NCI-H2081 (cell line): Measurements from ENCODE around the gene STK32C.

ENCODE experiments used
- DNase-seq, 2 experiments: peaks; one replicate each; lab custom pipeline; 2025; lab: John Stamatoyannopoulos, UW

STK32C gene

DNA sequence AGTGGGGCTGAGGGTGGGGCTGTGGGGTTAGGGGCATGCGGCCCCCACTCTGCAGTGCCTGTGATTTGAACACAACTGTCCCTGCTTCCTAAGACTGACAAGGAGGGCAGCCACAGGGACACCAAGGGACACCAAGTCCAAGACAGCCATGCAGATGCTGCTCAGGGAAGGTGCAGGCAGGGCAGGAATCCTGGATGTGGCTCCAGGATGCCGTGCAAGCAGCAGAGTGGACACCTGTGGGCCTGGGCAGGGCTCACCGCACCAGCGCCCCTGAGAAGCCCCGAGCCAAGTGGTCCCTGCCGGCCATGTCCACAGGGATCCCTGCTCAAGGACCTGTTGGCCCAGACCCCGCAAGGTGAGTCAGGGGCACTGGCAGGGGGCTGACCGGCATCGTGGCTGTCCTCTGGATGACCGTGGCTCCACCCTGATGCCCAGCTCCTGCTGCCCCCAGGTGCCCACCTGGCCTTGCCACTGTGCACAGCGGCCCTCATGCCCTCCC lies 58.5 kb downstream of the STK32C start:
- no peak for DNase-seq

DNA sequence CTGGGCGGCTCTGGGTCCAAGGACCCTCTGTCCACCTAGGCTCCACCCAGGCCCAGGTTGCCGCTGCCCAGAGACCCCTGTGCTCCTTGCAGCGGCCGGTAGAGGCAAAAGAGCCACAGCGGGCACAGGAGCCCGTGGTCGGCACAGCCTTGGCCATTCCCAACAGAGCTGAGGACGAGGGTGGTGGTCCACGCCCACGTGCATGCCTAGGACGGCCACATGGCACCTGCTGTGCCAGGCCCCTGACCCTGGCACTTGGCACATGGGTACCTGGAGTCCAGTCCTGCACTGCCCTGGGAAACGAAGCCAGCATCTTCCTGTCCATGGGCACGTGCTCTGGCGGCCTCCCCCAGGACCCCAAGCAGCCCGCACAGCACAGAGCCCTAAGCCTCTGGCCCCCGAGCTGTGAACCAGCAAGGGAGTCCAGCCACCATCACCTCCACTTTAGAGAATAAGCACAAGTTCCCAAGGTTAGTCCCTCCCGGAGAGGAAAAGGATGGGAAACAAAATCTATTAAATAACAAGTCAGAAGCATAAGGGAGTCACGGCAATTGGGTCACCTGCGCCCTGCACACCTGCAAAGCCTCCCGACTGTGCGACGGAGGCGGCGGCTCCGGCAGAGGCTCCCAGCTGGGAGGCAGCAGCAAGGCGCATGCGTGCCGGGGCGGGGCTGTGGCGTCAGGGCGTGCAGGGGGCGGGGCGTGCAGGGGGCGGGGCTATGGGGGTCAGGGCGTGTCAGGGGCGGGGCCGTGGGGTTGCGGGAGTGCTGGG lies 59.1 kb downstream of the STK32C start:
- DNase-seq: peak; percentile 2 to 23

DNA sequence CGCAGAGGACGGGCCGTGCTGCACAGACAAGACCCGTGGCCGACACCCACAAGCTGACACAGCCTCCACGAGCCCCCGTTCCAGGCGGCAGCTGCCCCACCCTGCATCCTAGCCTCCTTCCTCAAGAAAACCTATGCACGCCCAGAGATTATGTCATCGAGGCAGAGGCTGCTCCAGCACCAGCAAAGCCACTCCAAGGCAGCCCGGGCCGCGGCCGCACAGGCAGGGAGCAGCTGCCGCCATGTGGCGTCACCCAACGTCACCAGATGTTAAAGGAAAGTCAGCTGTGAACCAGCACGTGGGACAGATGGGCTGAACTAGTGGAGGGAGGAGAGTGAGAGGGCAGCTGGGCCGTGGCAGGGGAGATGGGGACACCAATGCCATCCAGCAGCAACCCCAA lies 59.8 kb downstream of the STK32C start:
- no peak for DNase-seq

DNA sequence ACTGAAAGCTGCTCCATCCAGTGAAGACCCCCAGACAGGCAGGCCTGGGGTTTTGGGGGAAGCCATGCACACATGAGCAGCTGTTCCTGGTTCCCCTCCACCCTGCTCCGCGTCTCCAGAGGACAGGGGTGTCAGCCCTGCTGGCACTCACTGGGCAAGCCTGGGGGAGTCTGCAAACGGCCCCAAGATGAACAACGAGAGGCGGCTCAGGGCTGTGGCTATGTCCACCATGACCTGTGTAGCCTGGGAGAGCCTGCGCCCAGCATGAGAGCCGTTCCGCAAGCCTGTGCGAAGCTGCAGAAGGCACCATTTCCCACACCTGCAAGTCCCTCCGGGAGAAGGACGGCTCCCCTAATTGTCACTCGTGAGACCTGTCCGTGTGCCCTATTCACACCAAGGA lies 61.5 kb downstream of the STK32C start:
- DNase-seq: no peak

DNA sequence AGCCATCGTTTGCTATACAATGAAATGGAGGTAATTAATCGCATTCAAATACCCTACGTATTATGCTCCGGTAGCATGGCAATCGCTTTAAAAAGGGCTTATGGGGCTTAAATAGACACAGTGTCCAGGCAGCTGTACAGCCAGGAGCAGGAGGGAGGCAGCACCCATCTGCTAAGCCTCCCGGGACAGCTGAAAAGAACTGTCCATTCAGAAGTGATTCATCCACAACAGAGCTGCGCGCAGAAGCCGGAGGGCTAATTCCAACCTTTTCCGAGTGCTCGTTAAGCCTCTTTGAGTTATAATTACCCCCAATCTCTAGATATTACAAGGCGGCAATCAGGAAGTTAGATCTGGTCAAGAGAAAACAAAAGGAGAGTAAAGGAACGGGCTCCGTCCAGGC lies 62.7 kb downstream of the STK32C start:
- DNase-seq: no peak

DNA sequence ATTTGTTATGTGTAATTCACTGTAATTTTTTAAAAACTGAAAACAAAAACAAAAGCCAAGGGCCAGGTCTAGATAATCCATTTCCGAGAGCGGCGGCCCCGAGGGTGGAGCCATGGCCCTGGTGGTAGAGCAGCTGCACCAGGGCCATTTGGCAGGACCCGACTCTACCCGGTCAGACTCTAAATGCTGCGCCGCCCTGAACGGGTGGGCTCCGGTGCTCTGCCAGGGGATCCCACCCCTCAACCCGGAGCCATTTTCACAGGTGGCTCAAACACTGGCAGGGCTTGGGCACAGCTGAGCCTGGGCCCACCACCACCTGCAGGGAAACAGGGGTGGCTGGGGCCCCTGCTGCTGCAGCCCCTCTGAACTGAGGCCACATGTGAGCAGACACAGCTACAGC lies 64.1 kb downstream of the STK32C start:
- no peak for DNase-seq

DNA sequence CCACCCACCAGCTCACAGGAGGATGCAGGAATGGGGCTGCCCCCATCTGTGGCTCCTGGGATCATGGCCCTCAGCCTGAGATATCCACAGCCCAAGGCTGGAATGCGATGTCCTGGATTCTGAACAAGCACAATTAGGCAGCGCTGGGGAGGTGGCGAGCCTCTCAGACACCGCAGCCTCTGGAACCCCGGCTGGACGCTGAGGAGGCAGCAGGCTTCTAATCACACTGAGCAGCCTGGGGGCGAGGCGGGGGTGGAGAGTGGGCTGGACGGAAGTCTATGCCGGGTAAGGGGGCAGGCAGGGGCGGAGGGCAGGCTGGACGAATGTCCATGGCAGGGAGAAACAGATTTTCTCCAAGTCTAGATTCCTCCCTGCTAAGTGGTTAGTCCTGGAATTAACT lies 64.6 kb downstream of the STK32C start:
- DNase-seq: no peak

DNA sequence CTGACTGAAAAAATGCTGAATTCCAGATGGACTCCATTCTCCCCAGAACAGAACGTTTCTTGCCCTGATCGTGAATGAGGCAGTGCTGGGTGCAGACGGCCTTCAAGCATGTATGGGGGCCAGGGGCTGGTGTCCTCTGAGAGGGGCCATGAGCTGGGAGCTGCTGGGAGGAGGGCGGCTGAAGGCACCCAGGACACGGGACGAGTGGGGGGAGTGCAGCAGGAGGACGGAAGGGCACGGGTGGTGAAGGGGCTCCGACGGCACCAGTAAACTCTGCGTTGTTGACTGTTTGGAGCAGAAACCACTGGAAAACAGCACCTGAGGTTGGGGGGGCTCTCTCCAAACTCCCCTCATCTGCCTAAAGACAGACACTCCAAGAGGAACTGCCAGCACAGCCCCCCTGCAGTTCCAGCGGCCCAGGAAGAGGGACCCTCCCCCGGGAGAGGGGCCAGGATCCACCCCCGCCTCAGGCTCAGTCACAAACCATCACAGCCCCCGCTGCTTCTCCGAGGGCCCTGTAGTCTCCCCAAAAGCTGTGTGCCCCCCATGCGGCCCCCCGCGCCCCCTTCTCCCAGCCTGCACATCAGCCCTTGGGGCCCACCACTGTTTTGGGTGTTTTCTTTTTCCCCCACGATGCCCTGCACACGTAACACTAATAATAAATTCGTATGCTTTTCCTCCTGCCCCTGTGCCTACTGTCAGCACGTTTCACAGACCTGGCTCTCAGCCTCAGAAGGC lies 65.5 kb downstream of the STK32C start:
- no peak for DNase-seq

DNA sequence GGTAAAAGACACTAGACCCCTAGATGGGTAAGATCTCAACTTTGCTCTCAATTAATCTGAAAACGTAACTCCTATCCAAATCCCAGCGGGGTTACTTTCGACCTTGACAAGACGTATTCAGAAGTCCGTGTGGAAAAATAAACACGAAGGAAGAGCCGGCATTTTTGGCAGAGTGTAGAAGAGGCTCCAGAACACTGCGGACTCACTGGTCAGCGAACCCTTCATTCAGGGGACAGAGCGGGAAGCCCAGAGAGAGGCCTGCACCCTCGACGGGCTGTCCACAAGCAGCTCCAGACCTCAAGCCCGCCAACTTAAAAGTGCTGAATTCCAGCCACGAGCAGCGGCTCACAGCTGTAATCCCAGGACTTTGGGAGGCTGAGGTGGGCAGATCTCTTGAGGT lies 66.3 kb downstream of the STK32C start:
- no peak for DNase-seq

DNA sequence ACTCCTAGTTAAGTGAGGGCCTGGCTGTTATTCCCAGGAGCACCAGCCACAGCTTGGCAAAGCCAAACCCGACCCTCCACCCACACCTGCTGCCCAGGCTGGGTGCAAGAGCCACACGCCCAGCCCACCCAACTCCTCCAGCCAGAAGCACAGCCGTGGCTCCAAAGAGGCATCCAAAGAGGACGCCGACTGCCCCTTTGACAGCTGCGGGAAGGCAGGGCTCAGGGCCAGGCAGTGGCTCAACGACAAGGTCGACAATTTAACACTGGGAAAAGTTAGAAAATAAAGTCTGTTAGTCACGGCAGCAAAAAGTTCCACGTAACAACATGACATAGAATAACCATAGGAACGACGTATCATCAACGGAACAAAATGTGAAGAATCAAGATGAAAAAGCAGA lies 66.7 kb downstream of the STK32C start:
- no peak for DNase-seq

DNA sequence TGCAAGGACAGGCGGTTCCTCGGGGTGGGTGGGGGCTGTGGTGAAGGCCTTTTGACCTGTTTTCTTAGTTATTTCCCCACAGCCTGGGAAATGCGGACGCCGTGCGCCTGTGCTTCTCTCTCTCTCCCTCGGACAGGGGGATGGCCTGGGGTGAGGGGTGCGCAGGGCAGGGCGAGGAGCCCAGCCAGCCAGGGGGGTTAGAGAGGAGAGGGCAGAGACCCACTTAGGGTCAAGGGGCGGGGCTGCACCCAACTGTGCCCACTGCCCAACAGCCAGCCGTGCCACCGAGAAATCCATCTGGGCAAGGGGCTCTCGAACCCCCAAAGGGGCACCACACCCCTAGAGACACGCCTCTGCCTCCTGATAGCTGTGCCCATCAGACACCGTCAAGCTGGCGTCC lies 67.2 kb downstream of the STK32C start:
- DNase-seq: no peak

DNA sequence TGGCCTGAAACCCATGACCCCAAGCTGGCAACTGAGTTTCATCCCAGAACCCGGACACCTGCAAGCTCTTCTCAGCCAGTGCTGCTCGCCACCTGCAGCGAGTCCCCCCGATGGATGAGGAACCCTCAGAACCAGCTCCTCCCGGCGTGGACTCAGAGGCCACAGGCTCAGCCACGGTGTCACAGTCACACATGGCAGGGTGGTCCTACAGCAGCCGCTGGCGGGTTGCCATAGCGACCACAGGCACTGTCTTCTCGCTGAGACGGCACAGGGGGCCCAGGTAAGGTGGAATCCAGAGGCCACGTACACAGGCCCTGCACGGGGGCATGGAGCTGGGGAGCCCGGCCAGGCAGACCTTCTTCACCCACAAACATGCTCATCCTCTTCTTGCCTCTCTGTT lies 67.6 kb downstream of the STK32C start:
- DNase-seq: no peak

DNA sequence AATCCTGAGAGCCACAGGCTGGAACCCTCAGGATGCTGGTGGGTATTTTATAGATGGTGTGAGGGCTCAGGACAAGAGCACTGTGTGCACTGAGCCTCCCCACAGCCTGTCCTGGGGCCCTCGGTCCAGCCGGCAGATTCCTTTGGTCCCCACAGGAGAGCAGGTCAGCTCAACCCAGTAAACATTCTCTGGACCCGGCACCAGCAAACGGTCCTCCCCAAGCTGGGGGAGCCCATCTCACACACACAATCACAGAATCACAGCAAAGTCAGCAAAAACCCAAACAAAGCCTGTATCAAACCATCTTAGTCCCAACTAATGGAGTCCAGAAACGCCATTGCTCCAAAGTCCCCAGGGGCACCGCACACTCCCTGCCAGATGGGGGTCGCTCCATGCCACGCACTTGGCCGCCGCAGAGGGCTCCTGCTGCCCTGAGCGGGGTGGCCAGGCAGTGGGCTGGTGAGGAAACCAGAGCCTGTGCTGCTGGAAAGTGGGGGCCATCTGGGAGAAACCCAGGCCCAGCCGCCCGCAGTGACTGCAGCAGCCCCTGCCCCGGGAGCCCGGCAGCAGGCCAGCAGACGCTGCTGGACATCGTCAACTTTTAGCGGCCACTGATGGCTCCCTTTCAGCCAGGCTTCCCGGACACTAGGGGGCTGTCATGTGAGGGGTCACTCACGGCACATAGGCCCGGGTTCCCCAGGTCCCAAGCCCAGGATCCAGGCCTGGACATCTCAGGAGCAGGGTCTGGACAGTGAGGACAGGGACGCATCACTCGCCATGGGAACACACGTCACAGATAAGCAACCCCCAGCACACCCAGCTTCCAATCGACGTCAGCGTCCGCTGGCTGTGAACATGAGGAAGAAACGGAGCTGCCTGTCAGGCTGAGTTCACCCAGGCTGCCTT lies 68.4 kb downstream of the STK32C start:
- no peak for DNase-seq

DNA sequence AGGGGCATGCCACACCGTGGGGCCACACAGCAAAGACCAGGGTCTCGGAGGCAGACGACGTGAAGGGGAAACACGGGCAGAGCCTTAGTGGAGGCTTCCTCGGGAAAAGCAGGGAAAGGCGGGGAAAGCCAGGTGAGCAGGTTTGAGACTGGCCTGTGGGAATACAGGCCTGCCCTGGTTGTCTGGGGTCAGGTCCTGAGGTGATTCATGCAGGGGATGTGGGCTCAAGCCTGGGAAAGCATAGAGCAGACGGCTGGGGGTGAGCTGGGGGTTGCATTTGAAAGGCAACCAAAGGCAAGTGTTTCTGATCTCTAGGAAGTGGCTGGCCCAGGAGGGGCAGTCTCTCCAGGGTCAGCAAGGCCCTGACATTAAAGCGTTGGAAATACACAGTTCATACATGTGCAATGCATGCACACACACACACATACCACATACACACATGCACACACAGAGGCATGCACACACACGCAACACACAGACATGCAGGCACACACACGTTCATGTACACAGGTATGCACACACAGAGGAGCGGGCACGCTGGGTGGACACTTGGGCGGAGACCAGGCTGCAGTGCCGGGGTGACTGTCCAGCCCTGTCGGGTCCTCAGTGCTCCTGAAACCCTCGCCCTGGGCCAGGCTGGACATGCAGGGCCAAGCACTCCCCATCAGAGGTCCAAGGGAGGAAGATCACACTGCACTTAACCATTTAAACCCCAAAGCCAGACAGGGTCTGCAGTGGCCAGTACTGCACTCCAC lies 69.2 kb downstream of the STK32C start:
- no peak for DNase-seq

DNA sequence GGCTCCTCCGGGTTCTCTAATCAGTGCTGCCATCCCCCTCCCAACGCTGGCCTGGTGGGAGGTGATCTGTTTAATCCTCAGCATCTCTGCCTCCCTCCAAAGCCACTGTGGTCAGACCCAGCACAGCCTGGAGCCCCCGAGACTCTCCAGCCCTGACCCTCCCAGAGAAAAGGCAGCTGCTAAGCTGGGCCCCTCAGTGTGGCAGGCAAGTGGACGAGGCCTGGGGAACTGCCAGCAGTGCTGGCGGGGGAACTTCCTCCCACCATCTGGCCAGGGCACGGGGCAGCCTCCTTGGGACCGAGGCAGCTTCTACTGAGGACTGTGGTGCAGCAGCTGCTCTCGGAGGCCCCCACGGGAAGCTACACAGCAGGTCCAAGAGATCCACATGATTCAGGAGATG lies 69.9 kb downstream of the STK32C start:
- DNase-seq: no peak

DNA sequence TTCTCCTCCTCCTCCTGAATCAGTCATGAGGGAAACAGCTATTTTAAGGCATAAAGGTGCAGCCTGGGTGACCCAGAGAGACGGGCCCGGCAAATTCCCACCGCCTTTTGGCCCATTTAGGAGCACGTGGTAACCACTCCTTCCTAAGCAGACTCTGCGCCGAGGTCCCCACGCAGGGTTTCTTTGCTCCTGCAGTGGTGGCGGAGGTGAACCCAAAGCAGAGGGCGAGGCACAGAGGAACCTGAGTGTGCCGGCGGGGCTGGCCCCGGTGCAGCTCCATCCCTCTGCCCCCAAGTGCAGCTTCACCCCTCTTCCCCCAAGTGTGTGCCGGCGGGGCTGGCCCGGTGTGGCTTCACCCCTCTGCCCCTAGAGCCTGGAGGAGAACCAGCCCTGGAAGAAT lies 70.4 kb downstream of the STK32C start:
- DNase-seq: no peak

DNA sequence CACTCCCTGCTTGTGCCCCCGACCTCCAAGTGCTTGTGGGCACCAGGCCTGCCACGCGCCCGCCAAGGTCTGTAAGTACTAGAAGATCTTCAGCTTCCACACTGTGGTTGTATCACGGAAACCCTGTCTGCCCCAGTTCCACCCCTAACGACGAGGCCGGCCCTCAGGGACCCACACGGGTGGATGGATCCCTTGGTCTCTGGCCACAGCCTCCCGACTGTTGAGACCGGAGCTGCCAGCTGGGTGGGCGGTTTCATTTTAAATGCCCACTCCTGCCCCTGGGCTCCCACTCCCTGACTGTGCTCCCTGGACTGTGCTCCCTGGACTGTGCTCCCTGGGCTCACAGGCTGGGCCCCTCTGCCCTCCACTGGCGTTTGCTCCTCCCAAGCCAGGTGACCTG lies 70.9 kb downstream of the STK32C start:
- no peak for DNase-seq

DNA sequence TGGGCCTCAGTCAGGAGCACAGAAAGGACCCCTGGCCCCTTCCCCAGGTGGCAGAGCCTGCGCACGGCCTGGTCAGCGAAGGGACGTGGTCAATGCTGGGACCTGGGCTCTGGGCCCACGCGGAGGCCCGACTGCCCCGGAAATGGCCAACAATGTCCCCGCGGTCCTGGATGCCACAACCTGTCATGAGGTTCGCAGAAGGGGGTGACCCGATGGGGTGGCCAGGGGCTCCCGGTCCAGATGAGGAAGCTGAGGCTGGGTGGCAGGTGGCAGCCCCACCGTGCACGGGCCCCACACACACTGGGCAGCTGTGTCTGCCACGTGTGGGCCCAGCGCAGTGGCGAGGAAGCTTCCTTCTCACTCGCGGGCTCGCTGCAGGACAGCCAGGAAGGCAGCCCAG lies 71.6 kb downstream of the STK32C start:
- DNase-seq: no peak

DNA sequence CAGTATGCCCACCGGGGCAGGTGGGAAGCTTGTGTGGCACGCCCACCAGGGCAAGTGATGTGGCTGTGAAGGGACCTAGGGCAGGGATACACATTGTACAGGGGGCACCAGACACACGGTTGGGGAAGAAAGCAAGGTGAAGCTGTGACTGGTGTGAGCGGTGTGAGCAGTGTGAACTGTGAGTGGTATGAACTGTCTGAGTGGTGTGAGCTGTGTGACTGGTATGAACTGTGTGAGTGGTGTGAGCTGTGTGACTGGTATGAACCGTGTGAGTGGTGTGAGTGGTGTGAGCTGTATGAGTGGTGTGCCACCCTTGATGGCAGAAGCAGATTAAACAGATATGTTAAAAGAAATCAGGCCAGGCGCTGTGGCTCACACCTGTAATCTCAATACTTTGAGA lies 72.9 kb downstream of the STK32C start:
- no peak for DNase-seq

DNA sequence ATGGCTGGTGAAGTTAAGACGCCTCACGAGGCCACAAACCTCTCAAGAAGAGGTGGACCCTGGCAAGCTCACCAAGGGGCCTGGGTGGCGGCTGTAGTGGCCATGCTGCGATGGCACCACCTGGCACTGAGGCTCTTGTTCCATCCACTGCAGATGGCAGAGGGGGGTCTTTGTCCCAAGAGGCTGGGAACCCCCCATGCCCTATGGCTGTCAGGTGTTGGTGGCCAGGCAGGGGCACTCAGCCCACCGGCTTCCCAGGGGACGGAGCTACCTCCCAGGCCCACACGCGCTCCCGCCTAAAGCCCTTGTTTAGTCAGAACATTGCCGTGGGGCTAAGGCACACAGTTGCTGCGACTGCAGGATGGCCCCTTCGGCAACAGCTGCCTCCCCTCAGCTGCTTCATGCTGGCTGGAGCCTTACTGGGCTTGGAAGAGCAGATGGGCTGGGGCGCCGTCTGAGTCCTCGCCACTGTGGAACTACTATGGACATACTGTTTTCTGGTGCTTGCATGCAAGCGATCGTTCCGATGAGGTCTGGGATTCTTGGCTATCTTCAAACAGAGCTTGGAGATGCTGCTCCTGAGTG lies 74.2 kb downstream of the STK32C start:
- DNase-seq: no peak

DNA sequence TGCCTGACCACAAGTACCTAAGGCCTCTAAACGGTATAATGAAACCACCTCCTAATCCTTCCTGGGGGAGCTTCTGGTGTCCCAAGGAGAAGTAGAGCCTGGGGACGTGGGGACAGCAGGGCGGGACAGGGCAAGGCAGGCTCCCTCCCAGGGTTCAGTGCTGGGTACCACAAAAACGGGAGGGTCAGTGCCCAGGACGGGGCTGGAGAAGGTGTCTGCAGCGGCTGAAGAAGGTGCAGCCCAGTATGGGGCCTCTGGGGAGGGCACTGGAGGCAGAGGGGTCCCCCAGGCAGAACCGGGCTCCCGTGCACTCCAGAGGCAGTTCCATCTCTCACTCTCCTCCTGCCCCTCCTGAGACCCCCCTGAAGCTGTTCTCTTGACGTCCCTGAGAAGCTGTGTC lies 74.8 kb downstream of the STK32C start:
- no peak for DNase-seq
